ENCODE measurements around the gene TFIP11.

TFIP11 gene

GRCh38 chr22:26443901-26444690, 68.2 kb downstream of the TFIP11 start:
- no peak for DNase-seq (ENCODE audit: low read depth in 2 of 2)
- no peak for TF ChIP-seq CTCF (IDR thresholded peaks at IDR 0.05; ENCODE audit: low read depth, low read length)
- no peak overlapping the region for H3K4me3 ChIP-seq (replicated peaks in 1 of 2; ENCODE audit: low read depth in 2 of 2, low read length in 2 of 2)

GRCh38 chr22:26442086-26442756, 70.1 kb downstream of the TFIP11 start:
- peak in 1 of 2 donors; percentile 13 for DNase-seq (ENCODE audit: low read depth in 2 of 2)
- no peak overlapping the region for H3K4me3 ChIP-seq (replicated peaks in 1 of 2; ENCODE audit: low read depth in 2 of 2, low read length in 2 of 2)
- TF ChIP-seq CTCF (IDR thresholded peaks at IDR 0.05; ENCODE audit: low read depth, low read length), result no peak

Measured in cardiac fibroblast (primary cell).